Naive thymus-derived CD8-positive, alpha-beta T cell (primary cell): ENCODE results near the gene STON1. TPM values are rescaled to one million over a fixed set of nuclear protein-coding genes. Genes with fewer than 3 reads are reported as not detected.

Source experiments
- ATAC-seq, 2 donors: fragments of 150-1000 bp; cut with Tn5 transposase in 1 of 2; sonication (Bioruptor Pico), chemical (Tn5 transposase) in 1 of 2; 1 replicate in 1 of 2; 2 replicates in 1 of 2; pipeline ENCODE4 v1.10.0; 2021; ENCODE audit warnings: mild to moderate bottlenecking in 2 of 2, moderate library complexity in 2 of 2
- POLR2A ChIA-PET: fragments of 350-600 bp; sonication (Branson Sonifier 250); formaldehyde crosslinking; loops from one replicate; lab custom pipeline; 2021; ENCODE audit warnings: antibody characterized with exemption; lab: Charles Lee
- DNase-seq, 10 donors: peaks; one replicate each; pipeline versions ENCODE4 v3.0.0 to v3.0.0-alpha.2; 2020 to 2022
- H3K27ac Mint-ChIP-seq, 10 donors: one replicate each; pipeline ENCODE4 v1.8.0; 2020 to 2022; ENCODE audit warnings: mild to moderate bottlenecking in 10 of 10, mixed read lengths in 10 of 10, moderate library complexity in 4 of 10, inconsistent platforms in 1 of 10
- H3K27me3 Mint-ChIP-seq, 5 donors: one replicate each; pipeline ENCODE4 v1.8.0; 2021 to 2022; ENCODE audit warnings: mixed read lengths in 5 of 5
- H3K36me3 Mint-ChIP-seq, 3 donors: one replicate each; pipeline ENCODE4 v1.8.0; 2020 to 2022; ENCODE audit warnings: mixed read lengths in 3 of 3, mild to moderate bottlenecking in 2 of 3, inconsistent platforms in 1 of 3
- H3K4me1 Mint-ChIP-seq, 4 donors: one replicate each; pipeline ENCODE4 v1.8.0; 2021 to 2022; ENCODE audit warnings: mixed read lengths in 4 of 4
- H3K4me3 Mint-ChIP-seq, 10 donors: one replicate each; pipeline ENCODE4 v1.8.0; 2020 to 2022; ENCODE audit warnings: mild to moderate bottlenecking in 10 of 10, mixed read lengths in 10 of 10, moderate library complexity in 6 of 10, inconsistent platforms in 1 of 10
- H3K9me3 Mint-ChIP-seq, 9 donors: one replicate each; pipeline ENCODE4 v1.8.0; 2020 to 2022; ENCODE audit warnings: mixed read lengths in 9 of 9, mild to moderate bottlenecking in 3 of 9, inconsistent platforms in 1 of 9, moderate library complexity in 1 of 9
- polyA plus RNA-seq, 3 donors: library from polyadenylated mRNA; unstranded; fragments of 300-500 nt; fragmentation: Illumina TruSeq; gene quantifications; one replicate each; pipeline ENCODE4 v1.2.3, GENCODE V29; 2021
- total RNA-seq, 8 experiments: library from RNA in 2 of 8; stranded (reverse) in 2 of 8; gene quantifications; one replicate each; pipeline ENCODE4 v1.2.3 and lab custom pipeline; 2021 to 2026

STON1 gene
- total and polyA plus RNA-seq, 5 experiments from 2014 or later = 0.25 to 3.5 (median 2.8) TPM; not detected in 2

DNA sequence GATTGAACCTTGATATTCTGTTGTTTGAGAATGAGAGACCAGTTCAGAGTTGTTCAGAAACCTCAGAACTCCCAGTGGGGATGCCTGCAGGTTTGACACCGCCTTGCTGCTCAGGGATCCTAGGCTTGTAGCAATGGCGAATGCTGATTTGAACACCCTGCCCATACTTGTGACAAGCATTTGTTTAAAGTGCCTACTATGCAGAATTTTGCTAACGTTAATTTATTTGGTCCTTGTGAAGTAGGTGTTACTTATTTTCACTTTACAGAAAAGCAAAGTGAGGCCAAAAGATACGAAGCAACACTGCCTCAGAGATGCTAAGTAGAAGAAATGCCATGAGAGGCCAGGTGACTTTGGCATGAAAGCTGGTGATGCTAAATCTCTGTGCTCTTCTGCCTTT, 32.3 kb downstream of the STON1 start:
- no peak overlapping the region for H3K27ac Mint-ChIP-seq
- H3K9me3 Mint-ChIP-seq = no peaks in the 10 kb centered on the region
- no peaks in the 10 kb centered on the region for H3K36me3 Mint-ChIP-seq
- DNase-seq (no peak), ATAC-seq (no peak)
- no peaks in the 10 kb centered on the region for H3K4me1 Mint-ChIP-seq
- H3K27me3 Mint-ChIP-seq = peaks cover 0 to 4% (median 4%) of the 10 kb centered on the region in 5 donors
- H3K4me3 Mint-ChIP-seq = no peak overlapping the region
- POLR2A ChIA-PET = no interaction called here

DNA sequence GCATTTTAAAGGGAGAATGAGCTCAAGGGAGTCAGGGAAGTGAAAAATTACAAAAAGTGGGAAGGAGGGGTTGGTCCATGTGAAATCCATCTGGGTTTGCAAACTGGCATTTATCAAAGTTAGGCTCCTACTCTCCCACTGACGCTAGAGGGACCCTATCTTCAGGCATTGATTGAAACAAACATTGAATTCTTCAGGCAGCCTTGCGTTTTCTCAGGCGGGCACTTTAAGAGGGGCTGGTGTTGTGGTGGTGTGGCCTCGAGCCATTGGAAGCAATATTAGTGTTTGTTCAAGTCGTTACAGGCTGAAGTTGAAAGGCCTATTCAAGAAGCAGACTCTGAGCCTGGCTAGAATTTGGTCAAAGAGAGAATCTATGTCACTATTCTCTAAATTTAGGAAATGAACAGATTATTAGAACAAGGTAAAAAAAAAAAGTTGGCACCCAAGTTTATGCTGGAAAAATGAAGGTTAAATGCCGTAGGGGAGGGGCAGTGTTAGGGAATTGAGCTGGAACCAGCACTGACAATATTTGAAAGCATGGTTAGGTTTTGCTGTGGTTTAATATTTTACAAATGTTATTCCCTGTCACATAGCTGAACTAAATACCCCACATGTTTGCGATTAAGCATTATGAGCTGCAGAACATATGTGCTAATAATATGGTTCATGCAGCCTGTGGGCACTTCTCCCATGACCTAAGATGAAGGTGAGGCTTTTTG, 36.8 kb downstream of the STON1 start:
- Mint-ChIP-seq H3K4me1 (no peaks in the 10 kb centered on the region), H3K27me3 (peaks cover 0 to 4% (median 4%) of the 10 kb centered on the region in 5 donors), H3K36me3 (no peaks in the 10 kb centered on the region), H3K9me3 (no peaks in the 10 kb centered on the region), H3K27ac (no peak overlapping the region), H3K4me3 (no peak overlapping the region)
- POLR2A ChIA-PET = interaction anchor here (1.1 kb wide), 1 partner anchor 23 kb away, joined by 6 read pairs; no protein-coding TSS in a partner anchor
- no peak for DNase-seq
- ATAC-seq = no peak

DNA sequence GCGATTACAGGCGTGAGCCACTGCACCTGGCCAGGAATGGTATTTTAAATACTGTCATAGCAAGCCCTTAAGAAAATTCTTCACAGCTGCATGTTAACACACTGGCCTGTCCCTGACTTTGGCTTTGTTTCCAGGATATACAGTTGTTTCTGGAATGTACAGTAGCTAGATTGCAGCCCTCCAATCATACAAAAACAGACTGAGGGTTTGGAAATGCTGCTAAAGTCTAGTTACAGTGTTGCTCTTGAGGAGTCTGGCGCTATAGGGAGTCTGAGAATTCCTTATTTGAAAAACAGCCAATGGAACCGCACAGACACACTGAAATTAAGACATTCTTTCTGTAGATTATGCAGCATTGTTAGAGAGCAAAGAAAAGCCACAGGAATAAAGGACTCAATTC, 37.7 kb downstream of the STON1 start:
- POLR2A ChIA-PET = no interaction called here
- Mint-ChIP-seq H3K27me3 (peaks cover 0 to 4% (median 4%) of the 10 kb centered on the region in 5 donors), H3K27ac (no peak overlapping the region), H3K9me3 (no peaks in the 10 kb centered on the region), H3K4me1 (no peaks in the 10 kb centered on the region), H3K36me3 (no peaks in the 10 kb centered on the region), H3K4me3 (no peak overlapping the region)
- no peak for DNase-seq
- no peak for ATAC-seq

DNA sequence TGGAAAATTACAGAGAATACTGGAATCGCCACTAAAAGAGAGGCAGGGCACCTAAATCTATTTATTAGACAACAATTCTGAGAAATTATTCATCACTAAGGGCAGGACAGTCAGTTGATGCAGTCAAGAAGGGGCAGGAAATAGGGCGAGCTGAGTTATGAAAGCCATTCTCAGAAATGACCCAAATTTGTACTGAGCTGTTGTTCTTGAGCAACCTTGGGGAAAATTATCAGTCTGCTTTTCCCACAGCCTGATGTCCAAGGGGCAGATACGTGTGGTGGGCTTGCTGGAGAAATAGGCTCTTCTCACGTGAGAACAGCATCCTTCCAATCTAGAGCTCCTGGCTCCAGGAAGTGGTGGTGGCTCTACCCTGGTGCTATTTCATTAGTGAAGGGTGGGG, 38.6 kb downstream of the STON1 start:
- H3K36me3 Mint-ChIP-seq = no peaks in the 10 kb centered on the region
- no peak overlapping the region for H3K27ac Mint-ChIP-seq
- ATAC-seq (no peak), DNase-seq (no peak)
- POLR2A ChIA-PET = no interaction called here
- H3K4me3 Mint-ChIP-seq = no peak overlapping the region
- H3K27me3 Mint-ChIP-seq = peaks cover 0 to 4% (median 4%) of the 10 kb centered on the region in 5 donors
- H3K4me1 Mint-ChIP-seq = no peaks in the 10 kb centered on the region
- no peaks in the 10 kb centered on the region for H3K9me3 Mint-ChIP-seq

DNA sequence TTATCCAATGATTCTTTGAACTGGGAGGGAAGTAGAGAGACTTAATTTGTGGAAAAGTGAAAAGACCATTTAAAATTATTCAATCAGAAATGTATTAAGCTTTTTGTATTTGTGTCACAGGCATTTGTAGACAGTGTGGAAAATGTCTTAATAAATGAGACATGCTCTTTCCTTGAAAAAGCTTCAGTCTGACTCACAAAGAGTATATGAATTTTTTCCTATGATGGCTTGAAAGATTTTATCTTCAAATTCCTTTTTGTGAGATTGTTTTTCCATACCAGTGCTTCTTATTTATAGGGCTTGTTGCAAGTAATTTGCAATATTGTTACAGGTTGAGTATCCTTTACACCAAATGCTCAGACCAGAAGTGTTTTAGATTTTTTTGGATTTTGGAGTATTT, 39.5 kb downstream of the STON1 start:
- Mint-ChIP-seq H3K4me3 (no peak overlapping the region), H3K9me3 (no peaks in the 10 kb centered on the region), H3K27me3 (peaks cover 0 to 4% (median 3%) of the 10 kb centered on the region in 5 donors), H3K4me1 (no peaks in the 10 kb centered on the region), H3K36me3 (no peaks in the 10 kb centered on the region), H3K27ac (no peak overlapping the region)
- DNase-seq (no peak), ATAC-seq (no peak)
- POLR2A ChIA-PET = no interaction called here

DNA sequence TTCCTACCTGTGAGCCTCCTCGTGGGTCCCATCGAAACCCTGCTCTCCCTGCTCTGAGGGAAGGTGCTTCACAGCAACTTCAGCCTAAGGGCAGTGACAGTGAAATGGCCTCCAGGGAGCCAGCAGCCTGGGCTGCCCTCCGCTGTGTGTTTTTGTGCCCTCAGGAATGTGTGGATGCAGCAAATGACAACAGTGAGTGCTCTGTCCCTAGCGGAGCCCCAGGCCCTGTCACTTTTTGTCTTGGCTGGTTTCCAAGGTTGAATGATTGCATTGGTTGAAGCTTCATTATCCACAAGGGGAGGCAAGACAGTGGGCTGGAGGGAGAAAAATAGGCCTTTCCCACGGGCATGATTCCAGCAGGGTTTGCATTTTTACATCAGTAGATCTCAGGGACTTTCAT, 42.9 kb downstream of the STON1 start:
- Mint-ChIP-seq H3K4me1 (peaks cover 0 to 6% (median 2%) of the 10 kb centered on the region in 4 donors), H3K27me3 (no peaks in the 10 kb centered on the region), H3K36me3 (no peaks in the 10 kb centered on the region), H3K4me3 (no peak overlapping the region), H3K27ac (no peak overlapping the region), H3K9me3 (no peaks in the 10 kb centered on the region)
- ATAC-seq (no peak), DNase-seq (no peak)
- POLR2A ChIA-PET = interaction anchor here (1.0 kb wide), 1 partner anchor 16 kb away, joined by 3 read pairs; no protein-coding TSS in a partner anchor

DNA sequence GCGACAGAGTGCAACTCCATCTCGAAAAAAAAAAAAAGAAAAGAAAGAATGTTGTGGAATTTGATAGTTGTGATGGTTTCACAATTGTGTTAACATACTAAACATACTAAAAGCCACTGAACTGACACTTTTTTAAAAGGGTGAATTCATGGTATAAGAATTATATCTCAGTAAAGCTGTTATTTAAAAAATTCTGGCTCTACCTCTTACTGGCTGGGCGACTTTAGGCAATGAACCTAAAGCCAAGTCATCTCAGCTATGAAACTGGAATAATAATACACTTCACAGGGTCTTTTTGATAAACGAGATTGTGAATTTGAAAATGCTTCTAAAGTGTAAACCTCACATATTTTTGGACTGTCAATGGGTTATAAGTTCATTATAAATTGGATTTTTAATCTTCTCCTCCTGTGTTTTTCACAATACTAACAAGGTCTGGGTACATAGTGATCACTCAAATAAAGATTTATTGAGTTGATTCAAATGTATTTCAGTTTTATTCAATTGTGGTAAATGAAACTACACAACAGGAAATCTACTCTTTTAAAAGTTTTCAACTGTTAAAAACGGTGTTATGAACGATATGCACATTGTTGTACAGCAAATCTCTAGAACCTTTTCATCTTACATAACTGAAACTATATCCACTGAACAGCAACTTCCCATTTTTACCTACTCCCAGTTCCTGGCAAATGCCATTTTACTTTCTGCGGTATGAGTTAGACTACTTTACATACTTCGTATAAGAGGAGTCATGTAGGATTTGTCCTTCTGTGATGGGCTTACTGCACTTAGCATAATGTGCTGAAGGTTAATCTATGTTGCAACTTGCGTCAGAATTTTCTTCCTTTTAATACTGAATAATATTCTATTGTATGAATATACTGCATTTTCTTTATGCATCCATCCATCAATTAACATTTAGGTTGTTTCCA, 44.7 kb downstream of the STON1 start:
- ATAC-seq (no peak), DNase-seq (no peak)
- H3K4me3 Mint-ChIP-seq = no peak overlapping the region
- H3K36me3 Mint-ChIP-seq = no peaks in the 10 kb centered on the region
- H3K27me3 Mint-ChIP-seq = no peaks in the 10 kb centered on the region
- peaks cover 0 to 6% (median 2%) of the 10 kb centered on the region in 4 donors for H3K4me1 Mint-ChIP-seq
- H3K9me3 Mint-ChIP-seq = no peaks in the 10 kb centered on the region
- H3K27ac Mint-ChIP-seq = peak overlapping the region in 1 of 10 donors; percentile 23
- POLR2A ChIA-PET = no interaction called here

DNA sequence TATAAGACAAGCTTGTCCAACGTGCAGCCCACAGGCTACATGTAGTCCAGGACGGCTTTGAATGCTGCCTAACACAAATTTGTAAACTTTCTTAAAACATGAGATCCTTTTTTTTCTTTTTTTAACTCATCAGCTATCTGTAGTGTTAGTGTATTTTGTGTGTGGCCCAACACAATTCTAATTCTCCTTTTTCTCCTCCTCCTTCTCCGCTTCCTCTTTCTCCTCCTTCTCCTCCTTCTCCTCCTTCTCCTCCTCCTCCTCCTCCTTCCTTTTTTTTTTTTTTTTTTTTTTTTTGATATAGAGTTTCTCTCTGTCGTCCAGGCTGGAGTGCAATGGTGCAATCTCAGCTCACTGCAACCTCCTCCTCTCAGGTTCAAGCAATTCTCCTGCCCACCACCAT, 48.4 kb downstream of the STON1 start:
- DNase-seq (no peak), ATAC-seq (no peak)
- H3K4me1 Mint-ChIP-seq = peaks cover 0 to 6% (median 2%) of the 10 kb centered on the region in 4 donors
- H3K27ac Mint-ChIP-seq = no peak overlapping the region
- H3K4me3 Mint-ChIP-seq = no peak overlapping the region
- peaks cover 0 to 15% (median 7%) of the 10 kb centered on the region in 3 donors for H3K36me3 Mint-ChIP-seq
- H3K9me3 Mint-ChIP-seq = peaks cover 0 to 2% (median 0%) of the 10 kb centered on the region in 9 donors
- POLR2A ChIA-PET = no interaction called here
- peaks cover 0 to 15% (median 0%) of the 10 kb centered on the region in 5 donors for H3K27me3 Mint-ChIP-seq

DNA sequence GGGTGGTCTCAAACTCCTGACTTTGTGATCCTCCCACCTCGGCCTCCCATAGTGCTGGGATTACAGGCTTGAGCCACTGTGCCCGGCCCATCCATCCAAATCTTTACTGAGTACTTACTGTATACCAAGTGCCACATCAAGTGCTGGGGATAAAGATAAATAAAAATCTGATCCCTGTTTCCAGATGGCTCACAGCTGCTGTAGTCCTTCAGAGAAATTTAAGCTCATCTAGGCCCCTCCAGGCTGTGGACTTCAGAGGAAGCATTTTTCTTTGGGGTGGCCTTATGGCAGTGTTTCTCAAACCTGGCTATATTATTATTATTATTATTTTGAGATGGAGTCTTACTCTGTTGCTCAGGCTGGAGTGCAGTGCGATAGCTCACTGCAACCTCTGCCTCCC, 54.0 kb downstream of the STON1 start:
- Mint-ChIP-seq H3K27ac (no peak overlapping the region), H3K4me3 (no peak overlapping the region), H3K27me3 (peaks cover 0 to 15% (median 0%) of the 10 kb centered on the region in 5 donors), H3K9me3 (peaks cover 0 to 2% (median 0%) of the 10 kb centered on the region in 9 donors), H3K36me3 (peaks cover 0 to 15% (median 7%) of the 10 kb centered on the region in 3 donors), H3K4me1 (peaks cover 0 to 6% (median 1%) of the 10 kb centered on the region in 4 donors)
- POLR2A ChIA-PET = no interaction called here
- no peak for ATAC-seq
- no peak for DNase-seq

DNA sequence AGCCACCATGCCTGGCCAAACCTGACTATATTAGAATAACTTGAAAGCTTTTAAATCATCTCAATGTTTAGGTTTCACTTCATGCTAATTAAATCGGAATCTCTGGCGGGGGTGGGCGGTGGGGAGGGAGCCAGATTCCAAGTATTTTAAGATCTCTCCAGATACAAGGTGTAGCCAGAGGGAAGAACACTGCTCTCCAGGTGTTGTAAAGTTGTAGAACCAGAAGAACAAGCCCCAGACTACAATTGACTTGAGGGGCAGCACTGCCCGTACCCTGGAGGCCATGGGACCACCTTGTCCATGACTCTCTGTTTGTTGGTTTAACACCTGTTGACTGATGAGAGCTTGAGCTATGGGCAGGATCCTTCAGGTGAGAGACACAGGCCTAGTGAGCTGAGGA, 54.6 kb downstream of the STON1 start:
- Mint-ChIP-seq H3K36me3 (peaks cover 0 to 15% (median 7%) of the 10 kb centered on the region in 3 donors), H3K4me1 (peaks cover 0 to 6% (median 2%) of the 10 kb centered on the region in 4 donors), H3K4me3 (no peak overlapping the region), H3K27me3 (peaks cover 0 to 15% (median 0%) of the 10 kb centered on the region in 5 donors), H3K9me3 (peaks cover 0 to 2% (median 0%) of the 10 kb centered on the region in 9 donors), H3K27ac (no peak overlapping the region)
- ATAC-seq (no peak), DNase-seq (no peak)
- POLR2A ChIA-PET = no interaction called here

DNA sequence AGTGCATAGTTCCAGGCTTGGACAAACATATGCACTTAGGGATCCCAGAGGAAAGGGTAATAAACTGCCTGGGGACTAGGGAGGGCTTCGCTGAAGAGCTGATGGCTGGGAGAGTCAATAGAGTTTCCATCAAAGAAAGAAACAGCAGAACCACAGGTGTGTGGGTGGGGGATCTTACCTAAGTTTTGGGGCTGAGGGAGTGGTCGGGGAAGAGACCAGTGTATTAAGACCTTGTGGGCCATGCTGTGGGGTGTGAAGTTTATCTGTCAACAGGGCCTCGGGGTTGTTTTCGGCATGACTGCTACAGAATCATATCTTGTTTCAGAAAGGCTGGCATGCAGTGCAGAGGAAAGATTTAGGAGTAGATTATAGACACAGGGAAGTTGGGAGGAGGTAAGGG, 56.5 kb downstream of the STON1 start:
- POLR2A ChIA-PET = no interaction called here
- Mint-ChIP-seq H3K4me3 (no peak overlapping the region), H3K4me1 (peaks cover 0 to 6% (median 2%) of the 10 kb centered on the region in 4 donors), H3K27me3 (peaks cover 0 to 10% (median 2%) of the 10 kb centered on the region in 5 donors), H3K36me3 (peaks cover 0 to 7% (median under 1%) of the 10 kb centered on the region in 3 donors), H3K27ac (peak overlapping the region in 1 of 10 donors; percentile 4), H3K9me3 (peaks cover 0 to 2% (median 0%) of the 10 kb centered on the region in 9 donors)
- DNase-seq (no peak), ATAC-seq (no peak)

DNA sequence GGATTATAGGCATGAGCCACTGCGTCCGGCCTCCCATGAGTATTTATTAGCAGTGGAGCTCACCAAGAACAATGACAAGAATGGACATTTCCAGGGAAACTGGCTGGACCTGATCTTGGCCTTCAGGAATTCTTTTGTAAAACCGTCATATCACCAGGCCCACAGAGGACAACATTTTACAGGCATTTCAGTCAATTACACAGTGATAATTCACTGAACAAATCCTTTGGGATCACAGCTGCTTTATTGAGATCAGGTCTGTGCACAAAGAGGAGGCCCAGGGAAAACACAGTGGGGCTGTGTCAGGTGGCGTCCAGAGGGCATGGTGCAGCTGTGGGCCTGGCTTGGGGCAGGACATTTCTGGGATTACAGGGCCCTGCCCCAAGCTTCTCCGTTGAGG, 57.6 kb downstream of the STON1 start:
- Mint-ChIP-seq H3K27me3 (peaks cover 0 to 10% (median 0%) of the 10 kb centered on the region in 5 donors), H3K36me3 (peaks cover 0 to 1% (median 0%) of the 10 kb centered on the region in 3 donors), H3K4me1 (peaks cover 0 to 6% (median 2%) of the 10 kb centered on the region in 4 donors), H3K9me3 (no peaks in the 10 kb centered on the region), H3K4me3 (no peak overlapping the region), H3K27ac (no peak overlapping the region)
- DNase-seq = no peak
- no peak for ATAC-seq
- POLR2A ChIA-PET = no interaction called here
